Esophagus muscularis mucosa (tissue), 4 donors: ENCODE data around the gene PRMT9.

Source experiments
- CTCF ChIP-seq, 3 experiments: fragments of 200-600 bp in 2 of 3; fragments of 450-650 bp in 1 of 3; sonication (generic) in 2 of 3; IDR thresholded peaks; one replicate each; pipeline ENCODE4 v1.5.1; 2017 to 2019; ENCODE audit warnings: antibody characterized with exemption in 3 of 3, mild to moderate bottlenecking in 2 of 3, moderate library complexity in 1 of 3
- EP300 ChIP-seq: sonication (generic); formaldehyde crosslinking; IDR thresholded peaks from one replicate; pipeline ENCODE4 v1.6.1; 2017; ENCODE audit warnings: antibody characterized with exemption
- POLR2A ChIP-seq: fragments of 450-650 bp; IDR thresholded peaks from one replicate; pipeline ENCODE4 v1.6.1; 2017; ENCODE audit warnings: antibody characterized with exemption, moderate library complexity, mild to moderate bottlenecking, low read depth
- POLR2AphosphoS5 ChIP-seq, 2 donors: sonication (generic); formaldehyde crosslinking; IDR thresholded peaks; one replicate each; pipeline ENCODE4 v1.6.1; 2017; ENCODE audit warnings: antibody characterized with exemption in 2 of 2

DNA sequence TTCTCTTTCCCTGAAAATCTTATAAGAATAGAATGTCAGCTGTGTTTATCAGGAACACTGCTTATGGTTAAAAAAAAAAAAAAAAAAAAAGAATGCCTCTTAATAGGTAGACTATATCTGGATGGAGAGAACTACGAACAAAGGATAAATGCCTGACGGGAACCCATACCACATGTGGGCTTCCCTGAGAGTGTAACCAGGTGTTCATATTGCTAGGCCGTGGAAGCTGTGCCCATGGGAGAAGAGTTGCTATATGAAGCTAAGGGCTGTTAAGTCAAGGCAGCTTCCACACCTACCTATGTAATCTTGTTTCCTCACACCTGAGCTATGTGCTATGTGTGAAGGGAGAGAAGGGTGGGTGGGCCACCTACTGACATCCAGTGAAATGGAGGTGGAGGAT is 39.5 kb downstream of the PRMT9 start:
- no peak for TF ChIP-seq CTCF (IDR thresholded peaks at IDR 0.05)
- TF ChIP-seq POLR2A: no peak
- no peak for TF ChIP-seq EP300
- no peak for TF ChIP-seq POLR2AphosphoS5 (IDR thresholded peaks at IDR 0.05)
